ENCODE data around the gene PARP16. TPM values are rescaled to one million over a fixed set of nuclear protein-coding genes. Genes with fewer than 3 reads are reported as not detected.

Gene PARP16
- total RNA-seq, 2 experiments from 2014 or later: 12.3 TPM

Other genes starting within 250 kb of the PARP16 start
- not detected for gene SLC51B, start 241.5 kb downstream of the PARP16 start, total RNA-seq
- gene RASL12, start 218.9 kb downstream of the PARP16 start, total RNA-seq: not detected
- not detected for gene KBTBD13, start 210.1 kb downstream of the PARP16 start, total RNA-seq
- gene UBAP1L, start 171.7 kb downstream of the PARP16 start, total RNA-seq: 1 to 10 TPM; 2.1 to 2.4 TPM
- gene PDCD7, start 153.1 kb downstream of the PARP16 start, total RNA-seq: 10 to 100 TPM; 32.8 to 33.0 TPM
- gene CLPX, start 101.5 kb downstream of the PARP16 start, total RNA-seq: 10 to 100 TPM; 58.8 to 64.8 TPM
- under 1 TPM in 1 of 2 experiments, not detected in 1; 0.05 TPM for gene CILP, start 75.4 kb downstream of the PARP16 start, total RNA-seq
- not detected for gene RNU5A-1, start 9.2 kb upstream of the PARP16 start, total RNA-seq
- gene RNU5B-1, start 17.8 kb upstream of the PARP16 start, total RNA-seq: not detected
- gene IGDCC3, start 91.1 kb upstream of the PARP16 start, total RNA-seq: not detected
- under 1 TPM; 0.10 to 0.17 TPM for gene IGDCC4, start 136.1 kb upstream of the PARP16 start, total RNA-seq
- gene DPP8, start 230.8 kb upstream of the PARP16 start, total RNA-seq: 10 to 100 TPM; 24.9 to 27.1 TPM
- 10 to 100 TPM; 26.1 to 29.1 TPM for gene HACD3, start 243.6 kb upstream of the PARP16 start, total RNA-seq